GM18873 (cell line): ENCODE measurements around the gene ZNF282.

Experiments used
- ATAC-seq: cut with Tn5 transposase; IDR thresholded peaks from one replicate; pipeline ENCODE4 v1.9.1; 2021; ENCODE audit warnings: mild to moderate bottlenecking, moderate library complexity, moderate number of reproducible peaks; ENCODE audit not compliant: unreplicated experiment, low FRiP score

Gene ZNF282

GRCh38 chr7:149188637-149189259 is 6.6 kb upstream of the ZNF282 start:
- ATAC-seq = no peak

GRCh38 chr7:149191851-149192250 is 3.5 kb upstream of the ZNF282 start:
- ATAC-seq = no peak

GRCh38 chr7:149194799-149195179 is 557 bp upstream of the ZNF282 start:
- ATAC-seq = no peak

DNA sequence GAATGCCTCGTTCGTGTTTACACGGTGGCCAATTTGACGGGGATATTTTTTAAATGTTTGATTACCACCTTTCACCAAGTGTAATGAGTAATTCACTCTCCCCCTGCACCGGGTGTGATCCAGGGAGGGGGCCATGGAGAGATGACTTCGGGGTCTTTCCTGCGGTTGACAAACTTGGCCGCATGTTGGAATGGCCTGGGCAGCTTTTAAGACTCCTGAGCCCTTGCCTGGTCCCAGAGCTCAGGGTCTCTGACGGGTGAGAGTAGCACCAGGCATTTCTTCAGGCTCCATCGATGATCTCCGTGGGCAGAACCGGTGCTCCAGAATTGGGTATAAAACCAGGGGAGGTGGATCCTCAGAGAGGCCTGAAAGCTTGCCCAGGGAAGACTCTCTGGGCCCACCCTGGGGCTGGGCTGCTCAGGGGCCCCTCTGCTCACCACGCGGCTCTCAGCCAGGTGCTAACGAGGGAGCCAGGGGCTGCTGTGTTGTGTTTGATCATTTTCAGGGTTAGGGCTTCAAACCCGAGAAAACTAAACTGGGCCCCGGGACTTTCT is 882 bp downstream of the ZNF282 start:
- ATAC-seq = peak; percentile 8

- ATAC-seq = peak; percentile 16
Measured at GRCh38 chr7:149196705-149197171, 1.4 kb downstream of the ZNF282 start.

DNA sequence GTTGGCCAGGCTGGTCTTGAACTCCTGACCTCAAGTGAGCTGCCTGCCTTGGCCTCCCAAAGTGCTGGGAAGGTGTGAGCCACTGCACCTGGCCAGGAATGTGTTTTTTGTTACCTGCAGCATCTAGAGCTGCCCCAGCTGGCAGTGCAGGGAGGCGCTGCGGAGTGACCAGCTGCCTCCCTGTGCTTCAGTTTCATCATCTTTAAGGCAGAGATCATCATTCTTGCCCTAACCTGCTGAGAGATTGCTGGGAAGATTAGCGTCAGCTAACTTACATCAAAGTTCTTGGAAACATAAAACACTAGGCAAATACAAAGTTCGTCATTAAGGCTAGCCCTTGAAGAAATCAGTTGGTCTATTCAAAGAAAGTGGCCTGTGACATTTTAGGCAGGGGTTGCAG is 2.3 kb downstream of the ZNF282 start:
- no peak for ATAC-seq

- no peak for ATAC-seq
Measured at GRCh38 chr7:149198161-149198816, 2.9 kb downstream of the ZNF282 start.

DNA sequence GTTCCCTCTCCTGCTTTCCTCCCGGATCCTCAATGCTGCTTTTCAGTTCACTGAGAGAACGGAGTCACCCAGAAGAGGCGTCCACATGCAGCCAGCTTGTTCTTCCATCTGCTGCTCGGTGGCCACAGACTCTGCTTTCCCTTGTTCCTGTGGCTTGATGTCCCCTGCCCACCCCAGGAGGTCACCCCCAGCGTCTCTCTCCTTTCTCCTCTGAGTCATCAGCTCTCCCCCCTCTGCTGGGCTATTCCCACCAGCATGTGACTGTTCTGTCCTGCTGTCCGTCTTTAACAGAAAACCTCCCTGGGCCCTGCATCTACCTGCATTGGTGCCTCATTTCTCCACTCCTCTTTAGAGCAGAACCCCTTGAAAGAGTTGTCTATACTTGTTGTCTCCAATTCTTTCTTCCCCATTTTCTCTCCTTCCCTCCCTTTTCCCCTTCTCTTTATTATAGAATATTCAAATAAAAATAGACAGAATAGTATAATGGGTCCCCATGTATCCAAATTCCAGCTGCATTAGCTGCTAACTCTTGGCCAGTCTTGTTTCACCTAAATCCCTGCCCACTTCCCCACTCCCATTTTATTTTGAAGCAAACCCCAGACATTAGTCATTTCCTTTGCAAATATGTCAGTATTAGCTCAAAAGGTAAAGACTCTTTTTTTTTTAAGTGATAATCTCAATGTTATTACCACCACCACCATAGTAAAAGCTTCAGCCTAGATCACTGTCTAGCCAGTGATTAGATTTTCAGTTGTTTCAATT is 4.1 kb downstream of the ZNF282 start:
- ATAC-seq = no peak

GRCh38 chr7:149202831-149203231 is 7.5 kb downstream of the ZNF282 start:
- ATAC-seq = no peak

GRCh38 chr7:149205690-149206381 is 10.5 kb downstream of the ZNF282 start:
- ATAC-seq = no peak

GRCh38 chr7:149207324-149208035 is 12.1 kb downstream of the ZNF282 start:
- no peak for ATAC-seq

- no peak for ATAC-seq
Measured at GRCh38 chr7:149209518-149210269, 14.3 kb downstream of the ZNF282 start.

- no peak for ATAC-seq
Measured at GRCh38 chr7:149210551-149210950, 15.2 kb downstream of the ZNF282 start.

- ATAC-seq = no peak
Measured at GRCh38 chr7:149214020-149214720, 18.8 kb downstream of the ZNF282 start.

GRCh38 chr7:149216402-149216801 is 21.1 kb downstream of the ZNF282 start:
- ATAC-seq = no peak

GRCh38 chr7:149217570-149217969 is 22.2 kb downstream of the ZNF282 start:
- ATAC-seq = no peak

- ATAC-seq = no peak
Measured at GRCh38 chr7:149218469-149219420, 23.4 kb downstream of the ZNF282 start.

DNA sequence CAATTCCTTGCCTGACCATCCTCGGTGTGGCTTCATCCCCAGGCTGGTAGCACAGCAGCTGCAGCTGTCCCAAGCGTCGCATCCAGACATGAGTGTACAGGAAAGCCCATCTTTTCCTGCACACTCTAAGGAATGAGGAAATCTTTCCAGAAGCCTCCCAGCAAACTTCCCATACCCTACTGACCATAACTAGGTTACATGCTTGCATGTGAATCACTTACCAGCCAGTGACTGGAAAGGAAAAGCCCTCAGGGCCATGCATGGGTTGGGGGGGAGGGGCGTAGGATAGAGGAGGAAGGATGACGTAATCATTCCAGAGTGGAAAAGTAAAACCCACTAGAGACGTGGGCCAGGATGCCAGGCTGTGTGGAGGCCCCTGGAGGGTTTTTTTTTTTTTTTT is 25.2 kb downstream of the ZNF282 start:
- ATAC-seq = no peak
